Panc1 (cell line): Measurements from ENCODE around the gene MAPK14. TPM values are rescaled to one million over a fixed set of nuclear protein-coding genes. Genes with fewer than 3 reads are reported as not detected.
"Not testable (repeated sequence)": the region's sequence is repeated elsewhere in the genome, so short reads cannot be mapped to it uniquely, and the experiment has no call there.

Experiments
- ATAC-seq: fragments of 200-7000 bp; cut with Tn5 transposase; 2 replicates; pipeline ENCODE4 v1.9.1; 2020; ENCODE audit warnings: mild to moderate bottlenecking, moderate library complexity
- BruUV-seq: library from RNA; stranded (reverse); fragments of 400-500 nt; replicated peaks from 2 replicates; lab custom pipeline; 2021; lab: Mats Ljungman, UMichigan
- CTCF ChIA-PET: fragments of 300-600 bp; sonication (Branson Sonifier 250); formaldehyde crosslinking; loops from one replicate; lab custom pipeline; 2022; ENCODE audit warnings: antibody characterized with exemption; lab: Charles Lee
- POLR2A ChIA-PET: fragments of 300-600 bp; sonication (Branson Sonifier 250); formaldehyde crosslinking; loops from one replicate; lab custom pipeline; 2022; ENCODE audit warnings: antibody characterized with exemption; lab: Charles Lee
- DNase-seq: peaks from one replicate; pipeline ENCODE4 v3.0.0-alpha.2; 2010; ENCODE audit warnings: low read depth, low spot score
- H3K27ac ChIP-seq: 2 replicates; pipeline ENCODE4 v1.5.1; 2011; ENCODE audit warnings: mild to moderate bottlenecking, low read length, inconsistent platforms
- H3K27me3 ChIP-seq: fragments of 200-500 bp; sonication (Bioruptor generic); 2 replicates; pipeline ENCODE4 v1.6.0; 2014; ENCODE audit warnings: low read length, inconsistent platforms; ENCODE audit not compliant: control insufficient read depth, insufficient read depth
- H3K36me3 ChIP-seq: fragments of 200-500 bp; sonication (Bioruptor generic); 2 replicates; pipeline ENCODE4 v1.5.1; 2014; ENCODE audit warnings: inconsistent platforms, mild to moderate bottlenecking, low read length, moderate library complexity; ENCODE audit not compliant: control insufficient read depth, insufficient read depth
- H3K4me1 ChIP-seq: 2 replicates; pipeline ENCODE4 v1.5.1; 2011; ENCODE audit warnings: inconsistent platforms, mild to moderate bottlenecking, low read length, moderate library complexity; ENCODE audit not compliant: control insufficient read depth, insufficient read depth
- H3K4me3 ChIP-seq, 2 experiments: 2 replicates each; pipeline ENCODE4 v1.5.1; 2011 to 2012; ENCODE audit warnings: low read depth in 2 of 2, low read length in 2 of 2, mild to moderate bottlenecking in 2 of 2, inconsistent platforms in 1 of 2, moderate library complexity in 1 of 2
- H3K9me3 ChIP-seq: fragments of 200-500 bp; sonication (Bioruptor generic); 2 replicates; pipeline ENCODE4 v1.5.1; 2014; ENCODE audit warnings: low read depth, mild to moderate bottlenecking, inconsistent platforms, low read length, moderate library complexity; ENCODE audit not compliant: control insufficient read depth, insufficient read depth
- CTCF ChIP-seq: fragments of 450-650 bp; IDR thresholded peaks from 2 replicates; pipeline ENCODE4 v1.5.1; 2017; ENCODE audit warnings: mild to moderate bottlenecking
- REST ChIP-seq, 2 experiments: IDR thresholded peaks; 2 replicates each; pipeline ENCODE4 v1.6.1; 2011 to 2012; ENCODE audit warnings: low read depth in 2 of 2, control low read depth in 1 of 2, low read length in 1 of 2, mild to moderate bottlenecking in 1 of 2, moderate library complexity in 1 of 2; ENCODE audit not compliant: insufficient read depth in 1 of 2
- SIN3A ChIP-seq: IDR thresholded peaks from 2 replicates; pipeline ENCODE4 v1.6.1; 2012; ENCODE audit warnings: low read depth, mild to moderate bottlenecking, low read length, moderate library complexity, borderline replicate concordance; ENCODE audit not compliant: insufficient read depth
- TCF7L2 ChIP-seq: IDR thresholded peaks from 2 replicates; pipeline ENCODE4 v1.6.1; 2011; ENCODE audit warnings: mild to moderate bottlenecking, low read depth, low read length, inconsistent platforms
- in situ Hi-C: cut with HindIII; loops from 2 replicates; pipeline ENCODE4 v1.10.0; 2016; ENCODE audit warnings: low sequenced_read_pairs, low pct_unique_long_range_greater_than_20kb
- intact Hi-C: fragments of 100-400 bp; cut with micrococcal nuclease; formaldehyde crosslinking; loops from one replicate; pipeline ENCODE4 v1.10.0; 2022; ENCODE audit not compliant: unreplicated experiment
- total RNA-seq: library from RNA; stranded (reverse); gene quantifications from one replicate; pipeline ENCODE4 v1.2.1, GENCODE V29; 2021; ENCODE audit not compliant: unreplicated experiment

The MAPK14 gene
- total RNA-seq, 1 experiment from 2014 or later, result 42.3 TPM

GRCh38 chr6:36082318-36082717 is 54.7 kb downstream of the MAPK14 start:
- TF ChIP-seq TCF7L2 (no peak), REST (IDR thresholded peaks at IDR 0.05; ENCODE audit: insufficient read depth in 1 of 2, low read depth in 2 of 2, low read length in 1 of 2) (no peak), SIN3A (no peak)
- H3K4me3 ChIP-seq, result no peak overlapping the region
- no peaks in the 10 kb centered on the region for H3K27me3 ChIP-seq
- in situ Hi-C loops (no loop called here), intact Hi-C loops (no loop called here)
- ChIA-PET CTCF (interaction anchor here (0.6 kb wide), 1 partner anchor 54 kb away, joined by 3 read pairs; no protein-coding TSS in a partner anchor), POLR2A (no interaction called here)
- no peak for ATAC-seq
- DNase-seq, result no peak
- 0 out of 2 replicates have a peak, but pooled peaks cover 5% of the 10 kb centered on the region for H3K9me3 ChIP-seq
- no peaks in the 10 kb centered on the region for H3K4me1 ChIP-seq
- peaks cover 2% of the 10 kb centered on the region; the same call in 1 of the 2 replicates for H3K36me3 ChIP-seq
- H3K27ac ChIP-seq, result no peak overlapping the region
- BruUV-seq, result no TSS peak

- H3K4me1 ChIP-seq, result no peaks in the 10 kb centered on the region
- TF ChIP-seq CTCF (no peak), REST (IDR thresholded peaks at IDR 0.05; ENCODE audit: insufficient read depth in 1 of 2, low read depth in 2 of 2, low read length in 1 of 2) (no peak), TCF7L2 (no peak)
- no peaks in the 10 kb centered on the region; the same call in 1 of the 2 replicates for H3K36me3 ChIP-seq
- H3K27me3 ChIP-seq, result no peaks in the 10 kb centered on the region
- in situ Hi-C loops (no loop called here), intact Hi-C loops (no loop called here)
- H3K9me3 ChIP-seq, result 0 out of 2 replicates have a peak, but pooled peaks cover 5% of the 10 kb centered on the region
- H3K4me3 ChIP-seq, result no peak overlapping the region
- H3K27ac ChIP-seq, result no peak overlapping the region
- CTCF ChIA-PET, result no interaction called here
- ATAC-seq (no peak), DNase-seq (no peak)
- POLR2A ChIA-PET, result no interaction called here
- no TSS peak for BruUV-seq
Observed at GRCh38 chr6:36083446-36083845, 55.8 kb downstream of the MAPK14 start.

GRCh38 chr6:36088204-36088603 is 60.6 kb downstream of the MAPK14 start:
- ATAC-seq, BruUV-seq, in situ Hi-C loops, H3K4me1 ChIP-seq, H3K9me3 ChIP-seq, CTCF ChIA-PET, H3K27me3 ChIP-seq, H3K4me3 ChIP-seq, H3K36me3 ChIP-seq, DNase-seq, intact Hi-C loops, POLR2A ChIA-PET, H3K27ac ChIP-seq: not testable (repeated sequence)
